Measurements from ENCODE around the gene PTCD1. TPM values are rescaled to one million over a fixed set of nuclear protein-coding genes. Genes with fewer than 3 reads are reported as not detected.

Gene PTCD1
- total and polyA plus RNA-seq, 9 of the 15 experiments (the other 6 are each of a cell fraction or from before 2014, with no cell fraction given), result 0.46 to 17.1 (median 6.2) TPM

DNA sequence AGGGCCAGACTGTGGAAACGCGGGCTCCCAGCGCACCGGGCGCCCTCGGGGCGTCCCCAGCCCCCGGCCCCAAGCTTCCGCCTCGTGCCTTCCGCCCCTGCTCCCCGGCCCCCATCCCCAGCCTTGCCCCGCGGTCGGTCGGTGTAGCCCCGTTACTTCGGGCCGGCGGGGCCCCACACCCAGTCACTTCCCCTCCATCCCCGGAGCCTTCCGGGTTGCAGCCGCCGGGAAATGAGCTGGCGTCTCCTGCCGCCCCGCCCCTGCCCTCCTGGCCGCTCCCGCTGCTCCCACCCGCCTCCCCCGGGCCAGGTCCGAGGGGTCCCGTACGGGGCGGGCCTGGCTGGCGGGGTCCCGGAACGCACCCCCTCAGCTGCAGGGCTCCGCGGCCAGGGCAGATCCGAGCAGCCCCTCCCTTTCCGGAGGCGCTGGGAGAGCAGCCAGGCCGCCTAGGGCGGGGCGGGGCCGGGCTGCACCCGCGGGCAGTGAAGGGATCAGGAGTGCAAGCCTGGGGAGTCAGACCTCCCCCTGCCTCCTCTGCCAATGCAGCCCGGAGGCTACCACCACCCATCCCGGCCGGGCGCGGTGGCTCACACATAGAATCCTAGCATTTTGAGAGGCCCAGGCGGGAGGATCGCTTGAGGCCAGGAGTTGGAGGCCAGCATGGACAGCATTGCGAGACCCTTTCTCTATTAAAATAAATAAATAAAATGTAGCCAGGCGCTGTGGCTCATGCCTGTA lies 63.4 kb downstream of the PTCD1 start (continued):
- TF ChIP-seq, protein P1, sequence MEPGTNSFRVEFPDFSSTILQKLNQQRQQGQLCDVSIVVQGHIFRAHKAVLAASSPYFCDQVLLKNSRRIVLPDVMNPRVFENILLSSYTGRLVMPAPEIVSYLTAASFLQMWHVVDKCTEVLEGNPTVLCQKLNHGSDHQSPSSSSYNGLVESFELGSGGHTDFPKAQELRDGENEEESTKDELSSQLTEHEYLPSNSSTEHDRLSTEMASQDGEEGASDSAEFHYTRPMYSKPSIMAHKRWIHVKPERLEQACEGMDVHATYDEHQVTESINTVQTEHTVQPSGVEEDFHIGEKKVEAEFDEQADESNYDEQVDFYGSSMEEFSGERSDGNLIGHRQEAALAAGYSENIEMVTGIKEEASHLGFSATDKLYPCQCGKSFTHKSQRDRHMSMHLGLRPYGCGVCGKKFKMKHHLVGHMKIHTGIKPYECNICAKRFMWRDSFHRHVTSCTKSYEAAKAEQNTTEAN (CRISPR knock-in tag; IDR thresholded peaks at IDR 0.05), result no peak
- no peak for TF ChIP-seq KAT2B (IDR thresholded peaks at IDR 0.05; ENCODE audit: low read depth, low read length)
- no peak for TF ChIP-seq ZNF197 (CRISPR knock-in tag; IDR thresholded peaks at IDR 0.05; ENCODE audit: low read depth)
- TF ChIP-seq SMARCC2 (IDR thresholded peaks at IDR 0.05; ENCODE audit: low read depth), result no peak
- TF ChIP-seq, protein P2, sequence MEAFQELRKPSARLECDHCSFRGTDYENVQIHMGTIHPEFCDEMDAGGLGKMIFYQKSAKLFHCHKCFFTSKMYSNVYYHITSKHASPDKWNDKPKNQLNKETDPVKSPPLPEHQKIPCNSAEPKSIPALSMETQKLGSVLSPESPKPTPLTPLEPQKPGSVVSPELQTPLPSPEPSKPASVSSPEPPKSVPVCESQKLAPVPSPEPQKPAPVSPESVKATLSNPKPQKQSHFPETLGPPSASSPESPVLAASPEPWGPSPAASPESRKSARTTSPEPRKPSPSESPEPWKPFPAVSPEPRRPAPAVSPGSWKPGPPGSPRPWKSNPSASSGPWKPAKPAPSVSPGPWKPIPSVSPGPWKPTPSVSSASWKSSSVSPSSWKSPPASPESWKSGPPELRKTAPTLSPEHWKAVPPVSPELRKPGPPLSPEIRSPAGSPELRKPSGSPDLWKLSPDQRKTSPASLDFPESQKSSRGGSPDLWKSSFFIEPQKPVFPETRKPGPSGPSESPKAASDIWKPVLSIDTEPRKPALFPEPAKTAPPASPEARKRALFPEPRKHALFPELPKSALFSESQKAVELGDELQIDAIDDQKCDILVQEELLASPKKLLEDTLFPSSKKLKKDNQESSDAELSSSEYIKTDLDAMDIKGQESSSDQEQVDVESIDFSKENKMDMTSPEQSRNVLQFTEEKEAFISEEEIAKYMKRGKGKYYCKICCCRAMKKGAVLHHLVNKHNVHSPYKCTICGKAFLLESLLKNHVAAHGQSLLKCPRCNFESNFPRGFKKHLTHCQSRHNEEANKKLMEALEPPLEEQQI (IDR thresholded peaks at IDR 0.05), result no peak
- TF ChIP-seq MTA2 (IDR thresholded peaks at IDR 0.05; ENCODE audit: low read depth), result no peak
- TF ChIP-seq BRCA1 (IDR thresholded peaks at IDR 0.05), result no peak
- TF ChIP-seq BRCA1 (CRISPR knock-in tag; IDR thresholded peaks at IDR 0.05), result no peak
- TF ChIP-seq, protein P3, sequence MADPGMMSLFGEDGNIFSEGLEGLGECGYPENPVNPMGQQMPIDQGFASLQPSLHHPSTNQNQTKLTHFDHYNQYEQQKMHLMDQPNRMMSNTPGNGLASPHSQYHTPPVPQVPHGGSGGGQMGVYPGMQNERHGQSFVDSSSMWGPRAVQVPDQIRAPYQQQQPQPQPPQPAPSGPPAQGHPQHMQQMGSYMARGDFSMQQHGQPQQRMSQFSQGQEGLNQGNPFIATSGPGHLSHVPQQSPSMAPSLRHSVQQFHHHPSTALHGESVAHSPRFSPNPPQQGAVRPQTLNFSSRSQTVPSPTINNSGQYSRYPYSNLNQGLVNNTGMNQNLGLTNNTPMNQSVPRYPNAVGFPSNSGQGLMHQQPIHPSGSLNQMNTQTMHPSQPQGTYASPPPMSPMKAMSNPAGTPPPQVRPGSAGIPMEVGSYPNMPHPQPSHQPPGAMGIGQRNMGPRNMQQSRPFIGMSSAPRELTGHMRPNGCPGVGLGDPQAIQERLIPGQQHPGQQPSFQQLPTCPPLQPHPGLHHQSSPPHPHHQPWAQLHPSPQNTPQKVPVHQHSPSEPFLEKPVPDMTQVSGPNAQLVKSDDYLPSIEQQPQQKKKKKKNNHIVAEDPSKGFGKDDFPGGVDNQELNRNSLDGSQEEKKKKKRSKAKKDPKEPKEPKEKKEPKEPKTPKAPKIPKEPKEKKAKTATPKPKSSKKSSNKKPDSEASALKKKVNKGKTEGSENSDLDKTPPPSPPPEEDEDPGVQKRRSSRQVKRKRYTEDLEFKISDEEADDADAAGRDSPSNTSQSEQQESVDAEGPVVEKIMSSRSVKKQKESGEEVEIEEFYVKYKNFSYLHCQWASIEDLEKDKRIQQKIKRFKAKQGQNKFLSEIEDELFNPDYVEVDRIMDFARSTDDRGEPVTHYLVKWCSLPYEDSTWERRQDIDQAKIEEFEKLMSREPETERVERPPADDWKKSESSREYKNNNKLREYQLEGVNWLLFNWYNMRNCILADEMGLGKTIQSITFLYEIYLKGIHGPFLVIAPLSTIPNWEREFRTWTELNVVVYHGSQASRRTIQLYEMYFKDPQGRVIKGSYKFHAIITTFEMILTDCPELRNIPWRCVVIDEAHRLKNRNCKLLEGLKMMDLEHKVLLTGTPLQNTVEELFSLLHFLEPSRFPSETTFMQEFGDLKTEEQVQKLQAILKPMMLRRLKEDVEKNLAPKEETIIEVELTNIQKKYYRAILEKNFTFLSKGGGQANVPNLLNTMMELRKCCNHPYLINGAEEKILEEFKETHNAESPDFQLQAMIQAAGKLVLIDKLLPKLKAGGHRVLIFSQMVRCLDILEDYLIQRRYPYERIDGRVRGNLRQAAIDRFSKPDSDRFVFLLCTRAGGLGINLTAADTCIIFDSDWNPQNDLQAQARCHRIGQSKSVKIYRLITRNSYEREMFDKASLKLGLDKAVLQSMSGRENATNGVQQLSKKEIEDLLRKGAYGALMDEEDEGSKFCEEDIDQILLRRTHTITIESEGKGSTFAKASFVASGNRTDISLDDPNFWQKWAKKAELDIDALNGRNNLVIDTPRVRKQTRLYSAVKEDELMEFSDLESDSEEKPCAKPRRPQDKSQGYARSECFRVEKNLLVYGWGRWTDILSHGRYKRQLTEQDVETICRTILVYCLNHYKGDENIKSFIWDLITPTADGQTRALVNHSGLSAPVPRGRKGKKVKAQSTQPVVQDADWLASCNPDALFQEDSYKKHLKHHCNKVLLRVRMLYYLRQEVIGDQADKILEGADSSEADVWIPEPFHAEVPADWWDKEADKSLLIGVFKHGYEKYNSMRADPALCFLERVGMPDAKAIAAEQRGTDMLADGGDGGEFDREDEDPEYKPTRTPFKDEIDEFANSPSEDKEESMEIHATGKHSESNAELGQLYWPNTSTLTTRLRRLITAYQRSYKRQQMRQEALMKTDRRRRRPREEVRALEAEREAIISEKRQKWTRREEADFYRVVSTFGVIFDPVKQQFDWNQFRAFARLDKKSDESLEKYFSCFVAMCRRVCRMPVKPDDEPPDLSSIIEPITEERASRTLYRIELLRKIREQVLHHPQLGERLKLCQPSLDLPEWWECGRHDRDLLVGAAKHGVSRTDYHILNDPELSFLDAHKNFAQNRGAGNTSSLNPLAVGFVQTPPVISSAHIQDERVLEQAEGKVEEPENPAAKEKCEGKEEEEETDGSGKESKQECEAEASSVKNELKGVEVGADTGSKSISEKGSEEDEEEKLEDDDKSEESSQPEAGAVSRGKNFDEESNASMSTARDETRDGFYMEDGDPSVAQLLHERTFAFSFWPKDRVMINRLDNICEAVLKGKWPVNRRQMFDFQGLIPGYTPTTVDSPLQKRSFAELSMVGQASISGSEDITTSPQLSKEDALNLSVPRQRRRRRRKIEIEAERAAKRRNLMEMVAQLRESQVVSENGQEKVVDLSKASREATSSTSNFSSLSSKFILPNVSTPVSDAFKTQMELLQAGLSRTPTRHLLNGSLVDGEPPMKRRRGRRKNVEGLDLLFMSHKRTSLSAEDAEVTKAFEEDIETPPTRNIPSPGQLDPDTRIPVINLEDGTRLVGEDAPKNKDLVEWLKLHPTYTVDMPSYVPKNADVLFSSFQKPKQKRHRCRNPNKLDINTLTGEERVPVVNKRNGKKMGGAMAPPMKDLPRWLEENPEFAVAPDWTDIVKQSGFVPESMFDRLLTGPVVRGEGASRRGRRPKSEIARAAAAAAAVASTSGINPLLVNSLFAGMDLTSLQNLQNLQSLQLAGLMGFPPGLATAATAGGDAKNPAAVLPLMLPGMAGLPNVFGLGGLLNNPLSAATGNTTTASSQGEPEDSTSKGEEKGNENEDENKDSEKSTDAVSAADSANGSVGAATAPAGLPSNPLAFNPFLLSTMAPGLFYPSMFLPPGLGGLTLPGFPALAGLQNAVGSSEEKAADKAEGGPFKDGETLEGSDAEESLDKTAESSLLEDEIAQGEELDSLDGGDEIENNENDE (IDR thresholded peaks at IDR 0.05; ENCODE audit: low read depth, low read length), result no peak
- peak in 1 of 2 experiments; percentile 61; a peak in 1 of 4 replicates for TF ChIP-seq NONO (IDR thresholded peaks at IDR 0.05; ENCODE audit: low read depth in 2 of 2, low read length in 1 of 2)
- no peak for TF ChIP-seq ZNF586 (CRISPR knock-in tag; conservative IDR thresholded peaks at IDR 0.05)
- TF ChIP-seq RBM15 (IDR thresholded peaks at IDR 0.05; ENCODE audit: insufficient read depth, low read length), result no peak
- no peak for TF ChIP-seq EZH2 (IDR thresholded peaks at IDR 0.05; ENCODE audit: borderline replicate concordance, low read depth, low read length)
